Adrenal gland (tissue), 5 donors: ENCODE measurements around the gene MYLK.

Source experiments
- CTCF ChIP-seq, 6 experiments: fragments of 450-650 bp in 4 of 6; fragments of 200-600 bp in 2 of 6; sonication (generic) in 1 of 6; IDR thresholded peaks; 1 replicate in 5 of 6; 2 replicates in 1 of 6; pipeline versions ENCODE4 v1.5.1 to v1.8.0; 2016 to 2021; ENCODE audit warnings: antibody characterized with exemption in 6 of 6, mild to moderate bottlenecking in 2 of 6, moderate library complexity in 1 of 6
- POLR2A ChIP-seq, 2 donors: fragments of 450-650 bp; IDR thresholded peaks; one replicate each; pipeline ENCODE4 v1.6.1; 2017; ENCODE audit warnings: antibody characterized with exemption in 2 of 2, mild to moderate bottlenecking in 2 of 2, moderate library complexity in 1 of 2
- donor health status: DM: no; HTN: no; CAD: no.

DNA sequence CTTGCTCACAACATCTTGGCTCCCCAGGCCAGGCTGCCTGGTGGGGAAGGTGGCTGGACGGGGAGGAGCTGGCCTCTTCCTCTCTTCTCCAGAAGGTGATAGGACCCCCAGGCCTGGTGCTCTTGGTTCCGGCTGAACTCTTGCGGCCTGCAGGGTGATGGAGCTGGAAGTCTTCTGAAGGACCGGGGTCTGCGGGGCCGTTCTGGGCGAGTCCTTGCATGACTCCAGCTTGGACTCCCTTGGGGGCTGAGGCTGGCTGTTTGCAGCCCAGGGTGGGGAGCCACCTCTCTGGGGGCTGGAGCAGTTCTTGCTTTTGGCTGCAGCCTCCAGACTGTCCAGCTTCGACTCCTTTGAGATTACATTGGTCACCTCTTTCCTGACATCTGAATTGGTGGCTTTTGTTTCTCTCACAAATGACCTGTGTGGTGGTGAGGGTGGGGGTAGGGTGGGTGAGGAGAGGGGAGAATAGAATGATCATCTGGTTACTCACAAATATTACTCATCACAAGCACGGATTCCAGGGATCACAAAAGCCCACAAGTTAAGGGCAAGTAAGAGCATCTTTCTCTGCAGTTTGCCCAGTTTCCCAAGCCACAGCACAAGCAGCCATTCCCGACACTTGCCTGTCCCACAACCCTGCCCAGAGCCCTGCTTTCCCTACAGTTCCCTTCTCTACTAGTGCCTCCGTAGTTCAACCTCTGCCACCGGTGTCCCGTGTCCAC is 150.2 kb downstream of the MYLK start:
- TF ChIP-seq CTCF (IDR thresholded peaks at IDR 0.05) (no peak), POLR2A (IDR thresholded peaks at IDR 0.05) (no peak)
